ENCODE results near the gene MSTO1.
"Not testable (repeated sequence)": the region's sequence is repeated elsewhere in the genome, so short reads cannot be mapped to it uniquely, and the experiment has no call there.

Gene MSTO1

GRCh38 chr1:155609515-155610256 is at the start of gene MSTO1:
MSTO1 (plus strand) TSS chr1:155610218; CDS start chr1:155610249, 31 bp downstream.
- peak; percentile 97 for DNase-seq

- DNase-seq = peak; percentile 67
Measured at GRCh38 chr1:155561779-155562580, 48.0 kb upstream of the MSTO1 start.

GRCh38 chr1:155562581-155563376 is 47.2 kb upstream of the MSTO1 start, which contains the start of gene ASH1L:
ASH1L (minus strand) TSS chr1:155562803; CDS start chr1:155521519, 41,284 bp downstream.
- DNase-seq = peak; percentile 93

GRCh38 chr1:155563377-155564022 is 46.5 kb upstream of the MSTO1 start:
- not testable (repeated sequence) for DNase-seq

- no peak for DNase-seq
Measured at GRCh38 chr1:155569988-155570592, 39.9 kb upstream of the MSTO1 start.

GRCh38 chr1:155570593-155570990 is 39.4 kb upstream of the MSTO1 start:
- no peak for DNase-seq

GRCh38 chr1:155574077-155574476 is 35.9 kb upstream of the MSTO1 start:
- no peak for DNase-seq

GRCh38 chr1:155575608-155576007 is 34.4 kb upstream of the MSTO1 start:
- not testable (repeated sequence) for DNase-seq

GRCh38 chr1:155583846-155584245 is 26.2 kb upstream of the MSTO1 start:
- DNase-seq = not testable (repeated sequence)

- not testable (repeated sequence) for DNase-seq
Measured at GRCh38 chr1:155589282-155589681, 20.7 kb upstream of the MSTO1 start.

GRCh38 chr1:155590516-155591247 is 19.3 kb upstream of the MSTO1 start:
- not testable (repeated sequence) for DNase-seq

GRCh38 chr1:155591770-155592169 is 18.2 kb upstream of the MSTO1 start:
- DNase-seq = no peak

- not testable (repeated sequence) for DNase-seq
Measured at GRCh38 chr1:155595877-155596474, 14.0 kb upstream of the MSTO1 start.

GRCh38 chr1:155596864-155597263 is 13.2 kb upstream of the MSTO1 start:
- no peak for DNase-seq

- DNase-seq = no peak
Measured at GRCh38 chr1:155598842-155599331, 11.1 kb upstream of the MSTO1 start.

GRCh38 chr1:155599828-155600572 is 10.0 kb upstream of the MSTO1 start:
- not testable (repeated sequence) for DNase-seq

- no peak for DNase-seq
Measured at GRCh38 chr1:155607708-155608107, 2.3 kb upstream of the MSTO1 start.

- no peak for DNase-seq
Measured at GRCh38 chr1:155608888-155609225, 1.2 kb upstream of the MSTO1 start.

- DNase-seq = not testable (repeated sequence)
Measured at GRCh38 chr1:155610257-155610647, 234 bp downstream of the MSTO1 start.

- not testable (repeated sequence) for DNase-seq
Measured at GRCh38 chr1:155613226-155613625, 3.2 kb downstream of the MSTO1 start.

All from activated CD8-positive, alpha-beta memory T cell treated with anti-CD3 and anti-CD28 coated beads, Interleukin-2, amount 50 U/mL, for 4 hours (primary cell).